Stimulated activated naive CD8-positive, alpha-beta T cell treated with anti-CD3 and anti-CD28 coated beads, Interleukin-15, Interleukin-2, amounts not matched to agents 100 ng/mL and 50 ng/mL, for 24 hours (primary cell): ENCODE measurements around the gene CDH4.

Experiments used
- H3K27ac Mint-ChIP-seq: one replicate; pipeline ENCODE4 v1.8.0; 2021; ENCODE audit warnings: mild to moderate bottlenecking, mixed read lengths
- H3K27me3 Mint-ChIP-seq: one replicate; pipeline ENCODE4 v1.8.0; 2021; ENCODE audit warnings: mixed read lengths
- H3K36me3 Mint-ChIP-seq: one replicate; pipeline ENCODE4 v1.8.0; 2021; ENCODE audit warnings: low read depth, mixed read lengths
- H3K4me1 Mint-ChIP-seq: one replicate; pipeline ENCODE4 v1.8.0; 2021; ENCODE audit warnings: low read depth, mixed read lengths
- H3K4me3 Mint-ChIP-seq: one replicate; pipeline ENCODE4 v1.8.0; 2021; ENCODE audit warnings: mild to moderate bottlenecking, mixed read lengths
- H3K9me3 Mint-ChIP-seq: one replicate; pipeline ENCODE4 v1.8.0; 2021; ENCODE audit warnings: mixed read lengths

CDH4 gene

DNA sequence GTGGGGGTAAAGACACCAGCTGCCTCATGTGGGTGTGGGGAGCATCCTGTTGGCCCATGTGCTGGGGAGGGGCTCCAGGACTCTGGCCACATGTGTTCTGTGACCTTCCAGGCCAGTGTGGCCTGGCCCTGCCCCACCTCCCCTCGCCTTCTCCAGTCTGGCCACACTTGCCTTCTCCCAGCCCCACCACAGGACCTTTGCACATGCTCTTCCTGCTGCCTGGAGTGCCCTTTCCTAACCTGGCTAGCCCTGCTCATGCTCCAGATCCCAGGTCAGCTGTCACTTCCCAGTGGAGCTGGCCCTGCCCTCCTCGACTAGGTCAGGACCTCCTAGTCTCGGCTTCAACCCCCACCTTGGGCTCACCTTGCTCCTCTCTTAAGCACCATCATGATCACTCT is 183.8 kb downstream of the CDH4 start:
- H3K4me1 Mint-ChIP-seq: no peaks in the 10 kb centered on the region
- H3K27me3 Mint-ChIP-seq: peaks cover 4% of the 10 kb centered on the region
- no peaks in the 10 kb centered on the region for H3K9me3 Mint-ChIP-seq
- H3K27ac Mint-ChIP-seq: no peak overlapping the region
- no peak overlapping the region for H3K4me3 Mint-ChIP-seq
- no peaks in the 10 kb centered on the region for H3K36me3 Mint-ChIP-seq

- H3K36me3 Mint-ChIP-seq: no peaks in the 10 kb centered on the region
- H3K9me3 Mint-ChIP-seq: no peaks in the 10 kb centered on the region
- no peaks in the 10 kb centered on the region for H3K4me1 Mint-ChIP-seq
- H3K27ac Mint-ChIP-seq: no peak overlapping the region
- H3K27me3 Mint-ChIP-seq: peaks cover 4% of the 10 kb centered on the region
- H3K4me3 Mint-ChIP-seq: no peak overlapping the region
Measured at GRCh38 chr20:61436283-61436666, 184.2 kb downstream of the CDH4 start.

DNA sequence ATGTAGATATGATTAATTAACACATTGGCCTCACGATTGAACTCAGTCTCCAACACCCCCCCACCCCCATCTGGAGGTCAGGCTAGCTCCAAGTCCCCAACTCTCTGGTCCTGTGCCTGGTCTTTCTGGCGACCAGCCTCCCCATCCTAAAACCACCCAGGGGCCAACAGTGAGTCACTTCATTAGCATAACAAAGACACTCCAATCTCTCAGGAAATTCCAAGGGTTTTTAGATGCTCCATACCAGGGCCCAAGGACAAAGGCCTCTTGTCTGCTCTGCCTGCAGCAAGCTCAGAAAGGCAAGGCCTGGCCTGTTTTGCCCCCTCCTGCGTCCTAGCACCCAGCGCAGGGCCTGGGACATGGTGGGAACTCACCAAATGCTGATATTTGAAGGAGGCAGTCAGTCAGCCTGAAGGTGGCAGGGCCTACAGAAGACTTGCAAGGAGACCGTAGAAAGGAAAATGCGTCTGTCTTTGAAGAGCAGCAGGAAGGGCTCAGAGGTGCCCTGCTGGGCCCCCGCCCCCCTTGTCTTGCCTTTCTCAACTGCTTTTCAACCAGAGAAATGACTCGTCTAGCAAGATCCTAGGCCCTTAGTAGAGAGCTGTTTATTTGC is 184.7 kb downstream of the CDH4 start:
- Mint-ChIP-seq H3K4me1 (no peaks in the 10 kb centered on the region), H3K27ac (no peak overlapping the region), H3K4me3 (no peak overlapping the region), H3K36me3 (no peaks in the 10 kb centered on the region), H3K27me3 (peaks cover 4% of the 10 kb centered on the region), H3K9me3 (no peaks in the 10 kb centered on the region)

- Mint-ChIP-seq H3K27me3 (peaks cover 4% of the 10 kb centered on the region), H3K4me1 (no peaks in the 10 kb centered on the region)
Measured at GRCh38 chr20:61437280-61438206, 185.5 kb downstream of the CDH4 start.

GRCh38 chr20:61438285-61438684 is 186.2 kb downstream of the CDH4 start:
- no peak overlapping the region for H3K27ac Mint-ChIP-seq
- no peaks in the 10 kb centered on the region for H3K9me3 Mint-ChIP-seq

More at GRCh38 chr20:61437280-61438206, 185.5 kb downstream of the CDH4 start:
- no peak overlapping the region for H3K27ac Mint-ChIP-seq
- no peaks in the 10 kb centered on the region for H3K9me3 Mint-ChIP-seq
- no peak overlapping the region for H3K4me3 Mint-ChIP-seq
- H3K36me3 Mint-ChIP-seq: no peaks in the 10 kb centered on the region

DNA sequence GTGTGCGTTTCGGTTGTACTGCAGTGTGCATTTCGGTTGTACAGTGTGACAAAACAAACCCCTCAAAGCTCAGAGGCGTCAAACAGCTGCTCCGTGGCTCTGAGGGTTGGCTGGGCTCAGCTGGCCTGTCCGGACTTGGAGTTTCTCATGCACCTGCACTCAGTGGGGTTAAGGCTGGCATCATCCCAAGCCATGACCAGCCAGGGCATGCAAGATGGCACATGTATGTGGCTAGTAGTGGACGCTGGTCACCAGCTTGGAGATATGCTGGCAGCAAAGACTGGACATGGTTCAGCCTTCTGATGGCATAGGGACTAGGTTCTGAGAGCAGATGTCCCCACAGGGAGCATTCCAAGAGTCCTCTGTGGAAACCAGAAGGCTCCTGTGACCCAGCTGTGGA is 187.2 kb downstream of the CDH4 start:
- no peak overlapping the region for H3K4me3 Mint-ChIP-seq
- no peaks in the 10 kb centered on the region for H3K36me3 Mint-ChIP-seq
- H3K4me1 Mint-ChIP-seq: no peaks in the 10 kb centered on the region
- no peak overlapping the region for H3K27ac Mint-ChIP-seq
- H3K27me3 Mint-ChIP-seq: peaks cover 4% of the 10 kb centered on the region
- H3K9me3 Mint-ChIP-seq: no peaks in the 10 kb centered on the region

More at GRCh38 chr20:61438285-61438684, 186.2 kb downstream of the CDH4 start:
- peaks cover 4% of the 10 kb centered on the region for H3K27me3 Mint-ChIP-seq
- H3K4me1 Mint-ChIP-seq: no peaks in the 10 kb centered on the region
- H3K4me3 Mint-ChIP-seq: no peak overlapping the region
- no peaks in the 10 kb centered on the region for H3K36me3 Mint-ChIP-seq

- Mint-ChIP-seq H3K27me3 (peaks cover 4% of the 10 kb centered on the region), H3K9me3 (no peaks in the 10 kb centered on the region), H3K4me1 (no peaks in the 10 kb centered on the region), H3K4me3 (no peak overlapping the region), H3K36me3 (no peaks in the 10 kb centered on the region), H3K27ac (no peak overlapping the region)
Measured at GRCh38 chr20:61440548-61441055, 188.5 kb downstream of the CDH4 start.

DNA sequence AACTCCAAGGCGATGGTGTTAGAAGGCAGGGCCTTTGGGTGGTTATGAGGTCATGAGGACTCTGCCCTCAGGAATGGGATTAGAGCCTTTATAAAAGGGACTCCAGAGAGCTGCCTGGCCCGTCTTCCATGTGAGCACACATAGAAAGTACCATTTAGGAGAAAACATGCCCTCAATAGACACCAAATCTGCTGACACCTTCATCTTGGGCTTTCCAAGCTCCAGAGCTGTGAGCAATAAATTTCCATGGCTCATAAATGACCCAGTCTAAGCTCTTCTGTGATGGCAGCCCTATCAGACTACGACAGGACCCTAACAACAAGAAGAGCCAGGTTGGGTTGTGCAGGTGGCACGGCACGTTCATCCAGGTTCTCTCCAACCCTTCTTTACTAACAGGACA is 189.5 kb downstream of the CDH4 start:
- H3K4me1 Mint-ChIP-seq: no peaks in the 10 kb centered on the region
- no peak overlapping the region for H3K27ac Mint-ChIP-seq
- no peaks in the 10 kb centered on the region for H3K36me3 Mint-ChIP-seq
- no peaks in the 10 kb centered on the region for H3K27me3 Mint-ChIP-seq
- H3K9me3 Mint-ChIP-seq: no peaks in the 10 kb centered on the region
- H3K4me3 Mint-ChIP-seq: no peak overlapping the region

DNA sequence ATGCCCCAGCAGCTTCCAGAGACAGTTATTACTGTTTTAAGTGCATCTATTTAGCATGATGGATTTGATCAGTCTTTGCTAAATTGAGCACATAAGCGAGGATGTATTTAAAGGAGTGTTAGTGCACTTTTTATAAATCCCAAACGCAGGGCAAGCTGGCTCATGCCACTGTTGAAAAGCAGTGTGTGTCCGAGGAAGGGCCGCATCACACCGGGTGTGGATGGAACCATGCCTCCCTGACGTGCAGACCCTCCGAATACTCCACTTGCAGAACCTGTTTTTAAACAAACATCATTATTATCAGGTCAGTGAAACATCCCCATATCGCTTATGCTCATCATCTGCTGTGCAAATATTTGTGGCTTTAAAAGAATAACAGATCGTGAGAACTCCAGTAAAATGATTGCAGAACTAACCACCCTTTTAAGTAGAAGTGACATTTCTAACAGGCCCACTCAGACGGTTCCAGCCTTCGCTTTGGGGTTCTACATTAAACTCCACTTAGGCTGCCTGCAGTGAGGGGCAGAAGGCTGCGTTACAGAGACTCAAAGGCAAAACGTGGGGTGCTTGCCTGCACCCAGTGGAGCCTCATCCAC is 190.1 kb downstream of the CDH4 start:
- no peak overlapping the region for H3K27ac Mint-ChIP-seq
- no peaks in the 10 kb centered on the region for H3K9me3 Mint-ChIP-seq
- no peaks in the 10 kb centered on the region for H3K4me1 Mint-ChIP-seq
- H3K36me3 Mint-ChIP-seq: no peaks in the 10 kb centered on the region
- no peak overlapping the region for H3K4me3 Mint-ChIP-seq
- no peaks in the 10 kb centered on the region for H3K27me3 Mint-ChIP-seq

GRCh38 chr20:61442718-61443117 is 190.7 kb downstream of the CDH4 start:
- Mint-ChIP-seq H3K4me1 (no peaks in the 10 kb centered on the region), H3K27me3 (no peaks in the 10 kb centered on the region), H3K36me3 (no peaks in the 10 kb centered on the region), H3K9me3 (no peaks in the 10 kb centered on the region), H3K27ac (no peak overlapping the region), H3K4me3 (no peak overlapping the region)

DNA sequence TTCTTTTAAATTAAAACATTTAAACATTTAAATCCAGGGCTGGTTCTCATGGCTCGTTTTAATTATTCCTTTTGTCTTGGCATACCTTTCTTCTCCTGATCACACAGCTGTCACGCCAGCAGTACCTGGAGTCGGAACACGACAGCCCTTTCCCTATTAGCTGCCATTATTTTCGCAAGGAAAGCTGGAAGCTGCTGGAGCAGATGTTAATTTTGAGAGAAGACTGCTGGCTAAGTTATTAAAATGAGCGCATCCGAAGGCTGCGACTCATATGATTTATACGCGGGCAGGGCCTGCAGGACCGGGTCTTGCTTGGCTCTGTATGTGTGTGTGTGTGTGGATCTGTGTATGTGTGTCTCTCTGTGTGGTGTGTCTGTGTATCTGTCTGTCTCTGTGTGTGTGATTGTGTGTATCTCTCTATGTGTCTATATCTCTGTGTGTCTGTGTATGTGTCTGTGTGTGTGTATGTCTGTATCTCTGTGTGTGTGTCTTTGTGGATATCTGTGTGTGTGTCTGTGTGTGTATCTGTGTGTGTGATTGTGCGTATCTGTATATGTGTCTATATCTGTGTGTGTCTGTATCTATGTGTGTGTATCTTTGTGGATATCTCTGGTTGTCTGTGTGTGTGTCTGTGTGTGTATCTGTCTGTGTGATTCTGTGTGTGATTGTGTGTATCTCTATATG is 191.5 kb downstream of the CDH4 start:
- no peak overlapping the region for H3K4me3 Mint-ChIP-seq
- H3K4me1 Mint-ChIP-seq: no peaks in the 10 kb centered on the region
- H3K9me3 Mint-ChIP-seq: no peaks in the 10 kb centered on the region
- no peak overlapping the region for H3K27ac Mint-ChIP-seq
- no peaks in the 10 kb centered on the region for H3K27me3 Mint-ChIP-seq
- H3K36me3 Mint-ChIP-seq: no peaks in the 10 kb centered on the region

DNA sequence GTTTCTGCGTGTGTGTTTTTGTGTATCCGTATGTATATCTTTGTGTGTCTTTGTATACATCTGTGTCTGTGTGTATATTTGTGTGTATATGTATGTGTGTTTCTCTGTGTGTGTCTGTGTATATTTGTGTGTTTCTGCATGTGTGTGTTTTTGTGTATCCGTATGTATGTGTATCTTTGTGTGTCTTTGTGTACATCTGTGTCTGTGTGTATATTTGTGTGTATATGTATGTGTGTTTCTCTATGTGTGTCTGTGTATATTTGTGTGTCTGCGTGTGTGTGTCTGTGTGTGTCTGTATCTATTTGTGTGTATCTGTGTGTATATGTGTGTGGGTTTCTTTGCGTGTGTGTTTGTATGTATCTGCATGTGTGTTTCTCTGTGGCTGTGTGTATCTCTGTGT is 192.6 kb downstream of the CDH4 start:
- Mint-ChIP-seq H3K4me1 (no peaks in the 10 kb centered on the region), H3K4me3 (no peak overlapping the region), H3K27ac (no peak overlapping the region), H3K36me3 (no peaks in the 10 kb centered on the region), H3K9me3 (no peaks in the 10 kb centered on the region), H3K27me3 (no peaks in the 10 kb centered on the region)

- Mint-ChIP-seq H3K9me3 (no peaks in the 10 kb centered on the region), H3K27me3 (no peaks in the 10 kb centered on the region), H3K4me1 (no peaks in the 10 kb centered on the region), H3K36me3 (no peaks in the 10 kb centered on the region), H3K27ac (no peak overlapping the region), H3K4me3 (no peak overlapping the region)
Measured at GRCh38 chr20:61445138-61445537, 193.1 kb downstream of the CDH4 start.

DNA sequence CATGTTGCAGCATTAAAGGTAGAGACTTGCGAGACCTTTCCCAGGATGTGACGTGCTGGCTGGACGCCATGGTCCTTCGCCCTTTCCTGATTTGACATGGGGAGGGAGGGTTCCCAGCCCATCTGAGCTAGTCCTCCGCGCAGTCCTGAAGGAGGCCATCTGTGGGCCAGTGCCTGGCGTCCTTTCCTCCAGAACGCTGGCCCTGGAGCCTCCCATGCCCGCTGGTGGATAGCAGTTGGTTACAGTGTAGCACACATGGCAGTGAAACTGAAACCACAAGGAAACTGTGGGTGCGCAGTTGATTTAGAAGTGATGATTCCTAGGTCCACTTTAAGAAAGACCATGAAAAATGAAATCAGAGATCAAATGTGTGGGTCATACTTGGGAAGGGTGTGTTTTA is 193.7 kb downstream of the CDH4 start:
- H3K36me3 Mint-ChIP-seq: no peaks in the 10 kb centered on the region
- H3K4me3 Mint-ChIP-seq: no peak overlapping the region
- H3K4me1 Mint-ChIP-seq: no peaks in the 10 kb centered on the region
- no peaks in the 10 kb centered on the region for H3K9me3 Mint-ChIP-seq
- no peak overlapping the region for H3K27ac Mint-ChIP-seq
- H3K27me3 Mint-ChIP-seq: no peaks in the 10 kb centered on the region

DNA sequence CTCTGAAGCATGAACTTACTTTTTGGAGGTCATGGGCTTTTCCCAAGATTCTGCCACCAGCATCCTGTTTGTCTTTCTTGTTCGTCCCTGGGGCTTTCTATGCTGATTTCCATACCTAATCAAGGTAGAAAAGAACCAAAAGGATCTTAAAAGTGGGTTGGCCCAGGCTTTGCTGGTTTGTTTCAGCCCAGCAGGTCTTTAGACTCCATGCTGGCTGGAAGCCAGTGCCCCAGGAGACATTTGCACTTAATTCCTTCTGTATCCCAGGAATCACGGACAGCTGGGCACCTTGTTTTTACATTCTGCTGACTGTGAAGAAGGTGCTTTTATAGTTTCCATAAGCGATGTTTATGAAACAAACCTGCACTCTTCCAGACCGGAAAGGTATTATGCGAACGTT is 195.9 kb downstream of the CDH4 start:
- Mint-ChIP-seq H3K27me3 (no peaks in the 10 kb centered on the region), H3K4me1 (no peaks in the 10 kb centered on the region), H3K27ac (no peak overlapping the region), H3K4me3 (no peak overlapping the region), H3K36me3 (no peaks in the 10 kb centered on the region), H3K9me3 (no peaks in the 10 kb centered on the region)
